ENCODE data around the gene SEMA3B.
A peak's percentile ranks its signal among the peaks of the same experiment; 100 is the strongest.
"Not testable (repeated sequence)": the region's sequence is repeated elsewhere in the genome, so short reads cannot be mapped to it uniquely, and the experiment has no call there.

Gene SEMA3B

DNA sequence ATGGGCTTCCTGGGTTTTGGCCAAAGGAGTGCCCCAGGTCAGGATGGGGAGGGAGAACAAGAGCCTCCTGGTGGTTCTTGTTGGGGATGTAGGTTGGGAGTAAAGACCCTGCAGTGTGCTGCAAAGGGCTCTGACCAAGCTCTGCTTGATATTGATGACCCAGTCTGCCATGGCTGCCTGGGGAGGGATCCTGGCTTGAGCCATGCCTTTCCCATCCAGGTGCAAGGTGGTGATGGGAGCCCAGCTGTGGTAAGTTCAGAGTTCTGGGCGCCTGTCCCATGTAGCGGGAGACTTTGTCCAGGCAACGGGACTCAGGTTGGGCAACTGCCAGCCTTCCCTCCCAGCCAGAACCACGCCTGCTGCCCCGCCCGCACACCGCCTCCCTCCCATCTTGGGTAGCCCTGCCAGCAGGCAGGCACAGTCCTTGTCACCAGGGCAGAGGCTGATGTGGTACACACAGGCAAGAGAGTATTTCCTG is 30.4 kb upstream of the SEMA3B start:
- peak overlapping the region; percentile 46; the same call in 1 of the 2 replicates for H3K27ac ChIP-seq (ENCODE audit: low read depth, low read length)
- H3K27me3 ChIP-seq (ENCODE audit: insufficient read depth, low read length), result no peaks in the 10 kb centered on the region
- no peaks in the 10 kb centered on the region for H3K9me3 ChIP-seq (ENCODE audit: insufficient read depth, low read depth, low read length)
- no peaks in the 10 kb centered on the region for H3K36me3 ChIP-seq (ENCODE audit: insufficient read depth, low read length)
- 94% methylated on average over 7 of the region's 7 CpGs for WGBS
- H3K9ac ChIP-seq (ENCODE audit: low read depth, low read length), result no peak overlapping the region
- peaks cover 41% of the 10 kb centered on the region for H3K4me1 ChIP-seq (ENCODE audit: insufficient read depth, low read length)
- peak overlapping the region; percentile 86 for H3K4me3 ChIP-seq (ENCODE audit: low read length)

DNA sequence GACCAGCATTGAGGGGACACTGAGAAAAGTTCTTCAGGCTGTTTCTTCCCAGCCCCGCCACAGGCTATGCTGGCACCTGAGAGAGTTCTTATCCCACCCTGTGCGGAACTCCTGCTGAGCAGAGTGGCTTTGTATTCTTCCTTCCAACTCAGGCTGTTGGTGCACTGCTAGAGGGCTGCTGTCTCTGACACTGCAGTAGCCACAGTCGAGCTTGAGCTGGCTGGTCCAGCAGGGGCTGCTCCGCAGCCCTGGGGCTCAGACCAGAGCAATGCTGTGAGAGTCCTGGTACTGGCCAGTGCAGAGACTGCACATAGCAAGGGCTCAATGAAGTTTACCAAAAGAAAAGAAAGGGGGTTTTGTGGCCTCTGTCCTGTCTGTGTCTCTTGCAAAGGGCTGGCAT is 29.3 kb upstream of the SEMA3B start:
- H3K9ac ChIP-seq (ENCODE audit: low read depth, low read length), result no peak overlapping the region
- H3K4me1 ChIP-seq (ENCODE audit: insufficient read depth, low read length), result peaks cover 41% of the 10 kb centered on the region
- H3K27ac ChIP-seq (ENCODE audit: low read depth, low read length), result peak overlapping the region; percentile 39; the same call in 1 of the 2 replicates
- H3K9me3 ChIP-seq (ENCODE audit: insufficient read depth, low read depth, low read length), result no peaks in the 10 kb centered on the region
- H3K36me3 ChIP-seq (ENCODE audit: insufficient read depth, low read length), result no peaks in the 10 kb centered on the region
- 61% methylated on average over 4 of the region's 4 CpGs for WGBS
- no peaks in the 10 kb centered on the region for H3K27me3 ChIP-seq (ENCODE audit: insufficient read depth, low read length)
- H3K4me3 ChIP-seq (ENCODE audit: low read length), result no peak overlapping the region

DNA sequence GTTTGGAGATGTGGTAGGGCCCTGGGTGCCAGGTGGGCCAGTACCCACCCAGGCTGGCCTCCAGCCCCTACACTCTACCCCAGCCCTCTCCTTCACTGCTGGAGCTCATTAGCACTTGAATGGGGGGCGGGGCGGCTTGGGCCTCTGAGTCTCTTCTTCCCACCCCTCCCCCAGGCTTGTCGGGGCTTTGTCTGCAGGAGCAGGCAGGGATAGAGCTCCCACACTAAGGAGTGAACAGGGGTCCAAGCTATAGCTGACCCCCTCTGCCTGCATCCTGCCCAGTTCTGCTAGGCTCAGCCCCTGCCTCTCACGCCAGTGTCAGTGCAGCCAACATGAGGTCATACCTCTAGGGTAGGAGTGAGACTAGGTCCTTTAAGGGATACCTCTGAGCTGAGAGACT is 27.8 kb upstream of the SEMA3B start:
- Histone ChIP-seq H3K27me3 (ENCODE audit: insufficient read depth, low read length) (no peaks in the 10 kb centered on the region), H3K4me1 (ENCODE audit: insufficient read depth, low read length) (peaks cover 47% of the 10 kb centered on the region), H3K27ac (ENCODE audit: low read depth, low read length) (peak overlapping the region; percentile 78), H3K9me3 (ENCODE audit: insufficient read depth, low read depth, low read length) (no peaks in the 10 kb centered on the region), H3K4me3 (ENCODE audit: low read length) (peak overlapping the region; percentile 37), H3K36me3 (ENCODE audit: insufficient read depth, low read length) (no peaks in the 10 kb centered on the region), H3K9ac (ENCODE audit: low read depth, low read length) (peak overlapping the region; percentile 53)
- 1% methylated on average over 4 of the region's 4 CpGs for WGBS

- Histone ChIP-seq H3K27ac (ENCODE audit: low read depth, low read length) (peak overlapping the region; percentile 78), H3K27me3 (ENCODE audit: insufficient read depth, low read length) (no peaks in the 10 kb centered on the region), H3K4me1 (ENCODE audit: insufficient read depth, low read length) (peaks cover 54% of the 10 kb centered on the region), H3K36me3 (ENCODE audit: insufficient read depth, low read length) (0 out of 2 replicates have a peak, but pooled peaks cover 1% of the 10 kb centered on the region), H3K4me3 (ENCODE audit: low read length) (peak overlapping the region; percentile 37), H3K9me3 (ENCODE audit: insufficient read depth, low read depth, low read length) (no peaks in the 10 kb centered on the region), H3K9ac (ENCODE audit: low read depth, low read length) (peak overlapping the region; percentile 53)
- WGBS, result 74% methylated on average over 7 of the region's 7 CpGs
Observed at GRCh38 chr3:50241713-50242380, 27.1 kb upstream of the SEMA3B start.

DNA sequence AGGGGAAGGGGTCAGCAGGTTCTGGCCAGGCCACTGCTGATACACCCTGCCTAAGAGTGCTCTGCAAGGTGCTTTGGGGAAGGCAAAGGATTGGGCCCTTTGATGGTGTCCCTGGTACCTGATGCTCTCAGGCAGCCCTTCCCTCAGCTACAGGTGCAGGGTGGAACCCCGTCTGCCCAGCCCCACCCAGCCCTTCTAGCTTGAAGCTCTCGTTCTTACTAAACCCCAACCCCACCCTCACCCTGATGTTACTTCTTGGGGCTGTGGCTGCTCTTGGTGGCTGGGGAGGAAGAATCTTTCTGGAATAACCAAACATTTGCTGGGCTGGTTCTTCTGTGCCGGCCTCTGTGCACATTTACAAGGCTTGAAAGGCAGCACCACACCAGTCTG is 26.6 kb upstream of the SEMA3B start:
- Histone ChIP-seq H3K4me1 (ENCODE audit: insufficient read depth, low read length) (peaks cover 57% of the 10 kb centered on the region), H3K36me3 (ENCODE audit: insufficient read depth, low read length) (peaks cover 7% of the 10 kb centered on the region), H3K27me3 (ENCODE audit: insufficient read depth, low read length) (no peaks in the 10 kb centered on the region), H3K4me3 (ENCODE audit: low read length) (no peak overlapping the region), H3K9me3 (ENCODE audit: insufficient read depth, low read depth, low read length) (no peaks in the 10 kb centered on the region), H3K9ac (ENCODE audit: low read depth, low read length) (no peak overlapping the region), H3K27ac (ENCODE audit: low read depth, low read length) (peak overlapping the region; percentile 8)
- WGBS, result 93% methylated on average over 3 of the region's 3 CpGs

- no peak overlapping the region for H3K9ac ChIP-seq (ENCODE audit: low read depth, low read length)
- peak overlapping the region; percentile 4 for H3K27ac ChIP-seq (ENCODE audit: low read depth, low read length)
- H3K36me3 ChIP-seq (ENCODE audit: insufficient read depth, low read length), result peaks cover 10% of the 10 kb centered on the region
- no peaks in the 10 kb centered on the region for H3K27me3 ChIP-seq (ENCODE audit: insufficient read depth, low read length)
- 74% methylated on average over 14 of the region's 14 CpGs for WGBS
- no peak overlapping the region for H3K4me3 ChIP-seq (ENCODE audit: low read length)
- H3K9me3 ChIP-seq (ENCODE audit: insufficient read depth, low read depth, low read length), result no peaks in the 10 kb centered on the region
- peaks cover 57% of the 10 kb centered on the region for H3K4me1 ChIP-seq (ENCODE audit: insufficient read depth, low read length)
Observed at GRCh38 chr3:50242851-50243542, 25.9 kb upstream of the SEMA3B start.

- H3K27me3 ChIP-seq (ENCODE audit: insufficient read depth, low read length), result no peaks in the 10 kb centered on the region
- peaks cover 54% of the 10 kb centered on the region for H3K4me1 ChIP-seq (ENCODE audit: insufficient read depth, low read length)
- 97% methylated on average over 4 of the region's 4 CpGs for WGBS
- no peak overlapping the region for H3K9ac ChIP-seq (ENCODE audit: low read depth, low read length)
- H3K9me3 ChIP-seq (ENCODE audit: insufficient read depth, low read depth, low read length), result no peaks in the 10 kb centered on the region
- no peak overlapping the region for H3K27ac ChIP-seq (ENCODE audit: low read depth, low read length)
- no peak overlapping the region for H3K4me3 ChIP-seq (ENCODE audit: low read length)
- peaks cover 10% of the 10 kb centered on the region for H3K36me3 ChIP-seq (ENCODE audit: insufficient read depth, low read length)
Observed at GRCh38 chr3:50243543-50243895, 25.4 kb upstream of the SEMA3B start.

GRCh38 chr3:50244813-50245212 is 24.1 kb upstream of the SEMA3B start:
- not testable (repeated sequence) for H3K4me3 ChIP-seq (ENCODE audit: low read length); H3K27me3 ChIP-seq (ENCODE audit: insufficient read depth, low read length); H3K9me3 ChIP-seq (ENCODE audit: insufficient read depth, low read depth, low read length); H3K9ac ChIP-seq (ENCODE audit: low read depth, low read length); H3K27ac ChIP-seq (ENCODE audit: low read depth, low read length)
- Histone ChIP-seq H3K4me1 (ENCODE audit: insufficient read depth, low read length) (peaks cover 41% of the 10 kb centered on the region), H3K36me3 (ENCODE audit: insufficient read depth, low read length) (peaks cover 12% of the 10 kb centered on the region)
- WGBS, result 91% methylated on average over 6 of the region's 6 CpGs

DNA sequence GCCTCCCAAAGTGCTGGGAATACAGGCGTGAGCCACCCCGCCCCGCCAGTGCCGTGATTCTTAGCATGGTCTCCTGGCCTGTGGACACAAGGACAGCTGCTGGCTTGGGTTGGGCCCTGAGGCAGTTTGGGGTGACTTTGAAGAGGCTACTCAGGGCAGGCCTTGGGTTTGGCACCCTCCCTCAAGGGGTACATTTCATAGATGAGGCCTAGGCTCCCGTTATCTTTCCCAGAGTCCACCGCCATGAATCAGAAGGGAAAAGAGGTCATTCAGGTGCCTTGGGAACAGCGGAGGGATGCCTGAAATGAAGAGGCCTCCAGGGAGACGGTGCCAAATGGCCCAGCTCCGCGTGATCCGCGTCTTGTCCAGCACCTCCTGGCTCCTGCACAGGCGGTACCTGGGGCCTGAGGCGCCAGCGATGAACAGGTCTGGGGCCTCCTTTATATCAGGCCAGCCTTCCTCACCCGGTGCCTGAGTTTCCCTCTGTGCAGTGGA is 23.6 kb upstream of the SEMA3B start:
- Histone ChIP-seq H3K9me3 (ENCODE audit: insufficient read depth, low read depth, low read length) (no peaks in the 10 kb centered on the region), H3K36me3 (ENCODE audit: insufficient read depth, low read length) (peaks cover 16% of the 10 kb centered on the region), H3K9ac (ENCODE audit: low read depth, low read length) (peak overlapping the region; percentile 54), H3K4me3 (ENCODE audit: low read length) (0 out of 2 replicates have a peak overlapping the region, but pooled peaks have one; percentile 31), H3K27ac (ENCODE audit: low read depth, low read length) (peak overlapping the region; percentile 93), H3K4me1 (ENCODE audit: insufficient read depth, low read length) (peaks cover 36% of the 10 kb centered on the region), H3K27me3 (ENCODE audit: insufficient read depth, low read length) (no peaks in the 10 kb centered on the region)
- 83% methylated on average over 16 of the region's 16 CpGs for WGBS

GRCh38 chr3:50245831-50246516 is 23.0 kb upstream of the SEMA3B start:
- Histone ChIP-seq H3K4me3 (ENCODE audit: low read length) (peak overlapping the region; percentile 31), H3K27ac (ENCODE audit: low read depth, low read length) (peak overlapping the region; percentile 93), H3K9me3 (ENCODE audit: insufficient read depth, low read depth, low read length) (no peaks in the 10 kb centered on the region), H3K27me3 (ENCODE audit: insufficient read depth, low read length) (no peaks in the 10 kb centered on the region), H3K36me3 (ENCODE audit: insufficient read depth, low read length) (peaks cover 16% of the 10 kb centered on the region), H3K9ac (ENCODE audit: low read depth, low read length) (peak overlapping the region; percentile 54), H3K4me1 (ENCODE audit: insufficient read depth, low read length) (peaks cover 36% of the 10 kb centered on the region)
- WGBS, result 4% methylated on average over 24 of the region's 25 CpGs

DNA sequence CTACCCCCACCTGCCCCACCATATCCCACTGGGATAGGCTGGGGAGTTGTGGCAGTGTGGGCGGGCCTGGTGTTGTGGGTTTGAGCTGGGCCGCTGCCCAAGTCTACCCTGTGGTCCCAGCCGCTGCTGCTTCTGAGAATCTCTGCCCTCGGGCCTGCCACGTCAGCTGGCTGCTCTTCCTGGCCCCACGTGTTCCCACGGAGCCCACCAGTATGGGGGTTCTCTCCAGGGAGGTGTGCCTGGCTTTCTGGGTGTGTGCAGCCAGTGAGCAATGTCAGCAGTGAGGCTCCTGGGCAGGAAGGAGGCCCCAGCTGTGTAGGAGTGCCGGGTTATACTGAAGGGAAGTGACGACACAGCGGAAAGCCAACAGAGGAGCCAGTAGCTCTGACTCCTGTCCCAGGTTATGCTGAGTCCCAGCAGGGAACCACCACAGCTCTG is 22.4 kb upstream of the SEMA3B start:
- H3K9me3 ChIP-seq (ENCODE audit: insufficient read depth, low read depth, low read length), result no peaks in the 10 kb centered on the region
- peaks cover 16% of the 10 kb centered on the region for H3K36me3 ChIP-seq (ENCODE audit: insufficient read depth, low read length)
- WGBS, result 37% methylated on average over 10 of the region's 10 CpGs
- H3K27ac ChIP-seq (ENCODE audit: low read depth, low read length), result peak overlapping the region; percentile 93
- no peaks in the 10 kb centered on the region for H3K27me3 ChIP-seq (ENCODE audit: insufficient read depth, low read length)
- no peak overlapping the region for H3K4me3 ChIP-seq (ENCODE audit: low read length)
- H3K9ac ChIP-seq (ENCODE audit: low read depth, low read length), result peak overlapping the region; percentile 46
- peaks cover 32% of the 10 kb centered on the region for H3K4me1 ChIP-seq (ENCODE audit: insufficient read depth, low read length)
